GM23248 (cell line): ENCODE results near the gene NOTUM. TPM values are rescaled to one million over a fixed set of nuclear protein-coding genes. Genes with fewer than 3 reads are reported as not detected.

Experiments used
- DNase-seq: peaks from one replicate; pipeline ENCODE4 v3.0.0-alpha.2; 2015
- H2AFZ ChIP-seq: fragments of 200-600 bp; sonication (generic); 2 replicates; pipeline ENCODE4 v1.6.1; 2016; ENCODE audit warnings: antibody characterized with exemption
- H3F3A ChIP-seq: fragments of 200-600 bp; sonication (generic); 2 replicates; pipeline ENCODE4 v1.6.1; 2016; ENCODE audit warnings: mild to moderate bottlenecking, antibody characterized with exemption, mixed run types; ENCODE audit not compliant: insufficient read depth
- H3K27ac ChIP-seq: fragments of 200-600 bp; sonication (generic); 2 replicates; pipeline ENCODE4 v1.5.1; 2016; ENCODE audit warnings: mild to moderate bottlenecking
- H3K27me3 ChIP-seq: fragments of 200-600 bp; sonication (generic); replicated peaks from 2 replicates; pipeline ENCODE4 v1.6.1; 2016; ENCODE audit warnings: mild to moderate bottlenecking; ENCODE audit not compliant: insufficient read depth
- H3K36me3 ChIP-seq: fragments of 200-600 bp; sonication (generic); 2 replicates; pipeline ENCODE4 v1.6.1; 2016; ENCODE audit warnings: low read depth, mild to moderate bottlenecking
- H3K4me1 ChIP-seq: fragments of 200-600 bp; sonication (generic); 2 replicates; pipeline ENCODE4 v1.6.1; 2016; ENCODE audit warnings: mild to moderate bottlenecking; ENCODE audit not compliant: insufficient read depth
- H3K4me2 ChIP-seq: fragments of 200-600 bp; sonication (generic); one replicate; pipeline ENCODE4 v1.6.1; 2016; ENCODE audit warnings: mild to moderate bottlenecking; ENCODE audit not compliant: unreplicated experiment
- H3K4me3 ChIP-seq: fragments of 200-600 bp; sonication (generic); 2 replicates; pipeline ENCODE4 v1.5.1; 2016; ENCODE audit warnings: mild to moderate bottlenecking
- H3K79me2 ChIP-seq: fragments of 200-600 bp; sonication (generic); 2 replicates; pipeline ENCODE4 v1.6.1; 2016; ENCODE audit warnings: mild to moderate bottlenecking; ENCODE audit not compliant: insufficient read depth
- H3K9ac ChIP-seq: fragments of 200-600 bp; sonication (generic); 2 replicates; pipeline ENCODE4 v1.6.1; 2016; ENCODE audit warnings: mild to moderate bottlenecking
- H3K9me2 ChIP-seq: fragments of 200-600 bp; sonication (generic); 2 replicates; pipeline ENCODE4 v1.6.1; 2016; ENCODE audit warnings: mixed run types, mild to moderate bottlenecking, moderate library complexity; ENCODE audit not compliant: insufficient read depth
- H3K9me3 ChIP-seq: fragments of 200-600 bp; sonication (generic); one replicate; pipeline ENCODE4 v1.6.1; 2017; ENCODE audit warnings: low read depth
- H4K20me1 ChIP-seq: fragments of 200-600 bp; sonication (generic); 2 replicates; pipeline ENCODE4 v1.6.0; 2016; ENCODE audit not compliant: insufficient read depth
- EZH2 ChIP-seq: fragments of 200-600 bp; sonication (generic); IDR thresholded peaks from 2 replicates; pipeline ENCODE4 v1.6.1; 2018; ENCODE audit warnings: antibody characterized with exemption, mild to moderate bottlenecking; ENCODE audit not compliant: insufficient read depth, poor library complexity, severe bottlenecking
- EZH2phosphoT487 ChIP-seq: fragments of 200-600 bp; sonication (generic); IDR thresholded peaks from 2 replicates; pipeline ENCODE4 v1.6.1; 2018; ENCODE audit warnings: antibody characterized with exemption, moderate library complexity, mild to moderate bottlenecking, low read depth; ENCODE audit not compliant: insufficient read depth
- WGBS, 2 experiments: methylation state at CpG; one replicate each; pipeline ENCODE4 v1.1.6; 2015 to 2017; ENCODE audit warnings: low lambda C conversion rate in 2 of 2, low coverage in 1 of 2; ENCODE audit errors: missing lambda C conversion rate in 2 of 2; 5-methylcytosine and 5-hydroxymethylcytosine counted together
- in situ Hi-C: fragments of 300-500 bp; cut with MboI; formaldehyde crosslinking; loops from 2 replicates; pipeline ENCODE4 v1.15.0; 2020
- polyA plus RNA-seq: library from polyadenylated mRNA; unstranded; fragments of >200 nt; fragmentation: Nextera tagmentation; extraction: Ambion mirVana; gene quantifications from 2 replicates; pipeline ENCODE4 v1.2.1, GENCODE V29; 2016
- total RNA-seq: library from RNA; depleted of rRNA; stranded (reverse); fragments of >200 nt; shearing (Covaris generic); gene quantifications from 2 replicates; pipeline ENCODE4 v1.2.3, GENCODE V29; 2014

Gene NOTUM
- total and polyA plus RNA-seq, 2 experiments from 2014 or later: not detected

DNA sequence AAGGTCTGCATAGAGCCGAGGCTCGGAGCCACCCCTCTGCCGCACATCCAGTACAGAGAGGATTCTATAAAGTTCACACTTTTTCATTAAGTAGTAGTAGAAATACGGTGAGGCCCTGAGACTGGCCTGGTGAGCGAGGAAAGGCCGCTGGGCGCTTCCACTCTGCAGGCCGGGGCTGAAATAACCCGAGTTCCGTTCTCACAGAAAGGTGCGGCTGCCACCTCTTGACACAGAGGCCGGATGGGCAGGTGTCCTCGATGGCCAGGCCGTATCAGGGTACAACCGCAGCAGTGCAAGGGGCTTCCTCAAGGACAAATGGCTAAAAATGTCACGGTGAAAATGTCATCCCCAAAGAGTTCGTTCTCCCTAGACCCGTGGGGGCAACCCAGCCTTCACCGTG is 49.0 kb downstream of the NOTUM start:
- no peaks in the 10 kb centered on the region for H3K27me3 ChIP-seq
- 85 to 90% methylated on average over 19 of the region's 19 CpGs for WGBS, 2 experiments
- in situ Hi-C loops: no loop called here
- peaks cover 10% of the 10 kb centered on the region; the same call in 1 of the 2 replicates for H3K4me1 ChIP-seq
- peaks cover 14% of the 10 kb centered on the region for H3K79me2 ChIP-seq
- no peaks in the 10 kb centered on the region for H3K9me2 ChIP-seq
- H3K9ac ChIP-seq: no peak overlapping the region
- no peaks in the 10 kb centered on the region for H4K20me1 ChIP-seq
- no peak overlapping the region for H3K4me2 ChIP-seq
- TF ChIP-seq EZH2phosphoT487: no peak
- no peak for TF ChIP-seq EZH2
- no peak overlapping the region for H3K4me3 ChIP-seq
- H3F3A ChIP-seq: peaks cover 5% of the 10 kb centered on the region; the same call in 1 of the 2 replicates
- H3K9me3 ChIP-seq: no peaks in the 10 kb centered on the region
- H3K36me3 ChIP-seq: 0 out of 2 replicates have a peak, but pooled peaks cover 10% of the 10 kb centered on the region
- H3K27ac ChIP-seq: no peak overlapping the region
- DNase-seq: no peak
- no peak overlapping the region for H2AFZ ChIP-seq

GRCh38 chr17:81911277-81911961 is 49.6 kb downstream of the NOTUM start, which contains the start of gene PCYT2:
TSS of gene PCYT2 (minus strand) at chr17:81911399. CDS start at chr17:81911355, 44 bp downstream.
- Histone ChIP-seq H3K79me2 (peaks cover 8% of the 10 kb centered on the region; the same call in 1 of the 2 replicates), H4K20me1 (no peaks in the 10 kb centered on the region), H3F3A (peaks cover 5% of the 10 kb centered on the region; the same call in 1 of the 2 replicates), H3K9me2 (no peaks in the 10 kb centered on the region), H3K4me1 (peaks cover 7% of the 10 kb centered on the region; the same call in 1 of the 2 replicates), H3K27me3 (no peaks in the 10 kb centered on the region), H3K4me3 (peak within 1 kb of the TSS; percentile 77), H3K9me3 (no peaks in the 10 kb centered on the region), H3K36me3 (0 out of 2 replicates have a peak, but pooled peaks cover 10% of the 10 kb centered on the region), H3K4me2 (peak within 1 kb of the TSS; percentile 83), H3K9ac (peak within 1 kb of the TSS; percentile 70), H2AFZ (peak within 1 kb of the TSS; percentile 70), H3K27ac (no peak within 1 kb of the TSS)
- TF ChIP-seq EZH2 (no peak), EZH2phosphoT487 (no peak)
- in situ Hi-C loops: no loop called here
- 5 to 7% methylated on average over 31 to 61 of the region's 84 CpGs for WGBS, 2 experiments
- peak; percentile 95 for DNase-seq

GRCh38 chr17:81910840-81911276 is 50.1 kb downstream of the NOTUM start:
- Histone ChIP-seq H3K4me3 (peak overlapping the region; percentile 77), H3K4me2 (peak overlapping the region; percentile 83), H3K9me2 (no peaks in the 10 kb centered on the region), H3F3A (peaks cover 5% of the 10 kb centered on the region; the same call in 1 of the 2 replicates), H3K27me3 (no peaks in the 10 kb centered on the region), H3K36me3 (0 out of 2 replicates have a peak, but pooled peaks cover 10% of the 10 kb centered on the region), H4K20me1 (no peaks in the 10 kb centered on the region), H3K4me1 (peaks cover 4% of the 10 kb centered on the region; the same call in 1 of the 2 replicates), H3K27ac (no peak overlapping the region), H3K79me2 (peaks cover 3% of the 10 kb centered on the region; the same call in 1 of the 2 replicates), H3K9me3 (no peaks in the 10 kb centered on the region), H2AFZ (peak overlapping the region; percentile 70), H3K9ac (peak overlapping the region; percentile 70)
- peak; percentile 55 for DNase-seq
- TF ChIP-seq EZH2phosphoT487 (no peak), EZH2 (no peak)
- WGBS, 2 experiments: 0 to 3% methylated on average over 19 to 33 of the region's 55 CpGs
- in situ Hi-C loops: no loop called here

DNA sequence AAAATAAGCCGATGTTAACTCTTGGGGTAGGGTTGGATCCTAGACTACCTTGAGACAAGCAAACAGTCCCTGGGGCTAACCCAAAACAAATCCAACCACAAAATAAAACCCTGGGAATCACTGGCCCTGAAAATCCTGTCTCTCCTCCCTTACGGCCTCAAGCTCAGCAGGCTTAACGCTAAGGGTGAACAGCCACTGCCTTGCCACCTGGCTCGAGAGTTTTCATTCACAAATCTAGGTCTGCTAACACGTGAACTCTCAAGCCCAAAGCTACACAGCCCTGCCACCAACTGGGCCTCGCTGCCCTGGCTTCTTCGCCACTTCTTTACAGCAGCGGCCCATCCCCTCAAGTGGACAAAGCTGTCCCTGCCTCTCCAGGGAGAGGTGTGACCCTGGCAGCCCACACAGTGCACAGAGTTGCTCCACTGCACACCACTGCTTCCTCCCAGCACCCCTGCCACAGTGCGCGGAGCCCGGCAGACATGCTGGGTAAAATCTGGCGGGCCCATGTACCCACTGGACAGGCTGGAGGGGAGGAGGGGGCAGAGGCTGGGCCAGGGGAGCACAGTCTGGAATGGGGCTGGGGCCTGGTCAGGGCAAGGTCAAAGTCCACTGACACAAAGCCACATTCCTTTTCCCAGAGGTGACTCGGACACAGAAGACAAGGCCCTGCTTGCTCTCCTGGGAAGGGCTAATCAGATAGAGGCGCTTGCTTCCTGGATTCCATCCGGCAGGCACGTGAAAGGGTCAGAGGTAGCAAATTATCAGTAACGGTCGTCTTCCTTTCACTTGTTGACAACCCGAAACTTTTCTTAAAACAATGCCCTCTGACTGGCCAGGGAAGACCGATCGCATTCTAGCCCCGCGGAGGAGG is 50.8 kb downstream of the NOTUM start:
- H2AFZ ChIP-seq: peak overlapping the region; percentile 70
- in situ Hi-C loops: no loop called here
- no peaks in the 10 kb centered on the region for H3K27me3 ChIP-seq
- peak overlapping the region; percentile 83 for H3K4me2 ChIP-seq
- TF ChIP-seq EZH2 (no peak), EZH2phosphoT487 (no peak)
- no peaks in the 10 kb centered on the region for H3K9me2 ChIP-seq
- peaks cover 4% of the 10 kb centered on the region; the same call in 1 of the 2 replicates for H3K4me1 ChIP-seq
- DNase-seq: peak; percentile 40
- H3K36me3 ChIP-seq: 0 out of 2 replicates have a peak, but pooled peaks cover 10% of the 10 kb centered on the region
- WGBS, 2 experiments: 44 to 45% methylated on average over 23 of the region's 23 CpGs
- H3K79me2 ChIP-seq: no peaks in the 10 kb centered on the region
- H4K20me1 ChIP-seq: no peaks in the 10 kb centered on the region
- H3F3A ChIP-seq: 0 out of 2 replicates have a peak, but pooled peaks cover 5% of the 10 kb centered on the region
- H3K9me3 ChIP-seq: no peaks in the 10 kb centered on the region
- H3K9ac ChIP-seq: peak overlapping the region; percentile 70
- H3K4me3 ChIP-seq: peak overlapping the region; percentile 77
- no peak overlapping the region for H3K27ac ChIP-seq
